K562 (cell line): ENCODE measurements around the gene OCIAD1. TPM values are rescaled to one million over a fixed set of nuclear protein-coding genes. Genes with fewer than 3 reads are reported as not detected.

Experiments
- CXXC5 ChIP-seq: fragments of 250-450 bp; sonication (Bioruptor Pico); IDR thresholded peaks from 2 replicates; pipeline ENCODE4 v1.8.0; 2022; ENCODE audit warnings: inconsistent platforms, mild to moderate bottlenecking, moderate library complexity
- DIDO1 ChIP-seq: fragments of 450-650 bp; IDR thresholded peaks from 2 replicates; pipeline ENCODE4 v1.6.1; 2016; ENCODE audit warnings: low read depth, missing biosample characterization, missing genetic modification characterization
- GABPB2 ChIP-seq: fragments of 250-450 bp; sonication (Bioruptor Pico); conservative IDR thresholded peaks from 2 replicates; pipeline ENCODE4 v1.5.1; 2021; ENCODE audit warnings: mild to moderate bottlenecking
- MAX ChIP-seq: sonication (generic); formaldehyde crosslinking; IDR thresholded peaks from 2 replicates; pipeline ENCODE4 v1.9.0; 2022; ENCODE audit warnings: mild to moderate bottlenecking, missing genetic modification reagents
- MTA2 ChIP-seq: fragments of 450-650 bp; IDR thresholded peaks from 2 replicates; pipeline ENCODE4 v1.6.1; 2016; ENCODE audit warnings: low read depth
- MTA3 ChIP-seq: fragments of 450-650 bp; formaldehyde crosslinking; IDR thresholded peaks from 2 replicates; pipeline ENCODE4 v1.6.1; 2017; ENCODE audit warnings: mild to moderate bottlenecking, borderline replicate concordance
- POLR2AphosphoS2 ChIP-seq: IDR thresholded peaks from 2 replicates; pipeline ENCODE4 v1.6.1; 2012; ENCODE audit warnings: low read length, improper control_type of control experiment
- RBM17 ChIP-seq: fragments of 200-400 bp; formaldehyde crosslinking; IDR thresholded peaks from 2 replicates; pipeline ENCODE4 v1.6.1; 2017; ENCODE audit warnings: low read depth, mild to moderate bottlenecking, low read length, borderline replicate concordance
- REST ChIP-seq, 2 experiments: fragments of 450-650 bp; formaldehyde crosslinking in 1 of 2; IDR thresholded peaks; 2 replicates each; pipeline versions ENCODE4 v1.4.0 to v1.6.1; 2014 to 2020; ENCODE audit warnings: mild to moderate bottlenecking in 2 of 2, borderline replicate concordance in 1 of 2, low read depth in 1 of 2
- SMARCC2 ChIP-seq: fragments of 450-650 bp; IDR thresholded peaks from 2 replicates; pipeline ENCODE4 v1.6.1; 2017; ENCODE audit warnings: antibody characterized with exemption, moderate library complexity, mild to moderate bottlenecking, low read depth
- SREBF2 ChIP-seq: sonication (generic); formaldehyde crosslinking; IDR thresholded peaks from 2 replicates; pipeline ENCODE4 v1.4.0; 2020; ENCODE audit warnings: mild to moderate bottlenecking, missing genetic modification reagents
- THAP12 ChIP-seq: fragments of 250-450 bp; sonication (Bioruptor Pico); IDR thresholded peaks from 2 replicates; pipeline ENCODE4 v1.9.0; 2021; ENCODE audit warnings: mild to moderate bottlenecking, inconsistent platforms
- ZBTB5 ChIP-seq: fragments of 450-650 bp; IDR thresholded peaks from 2 replicates; pipeline ENCODE4 v1.6.1; 2017; ENCODE audit warnings: antibody characterized with exemption
- ZNF146 ChIP-seq: IDR thresholded peaks from one replicate; pipeline ENCODE4 v1.6.1; 2018; ENCODE audit warnings: missing compliant biosample characterization; ENCODE audit not compliant: unreplicated experiment
- ZSCAN32 ChIP-seq: fragments of 450-650 bp; formaldehyde crosslinking; IDR thresholded peaks from 2 replicates; pipeline ENCODE4 v1.4.0; 2020; ENCODE audit warnings: mild to moderate bottlenecking, moderate library complexity
- polyA plus RNA-seq, 8 experiments: library from polyadenylated mRNA; depleted of rRNA in 4 of 8; stranded (reverse) in 5 of 8; unstranded in 3 of 8; fragments of >200 nt; fragmentation: Nextera tagmentation in 2 of 8; fragmentation: Illumina TruSeq in 1 of 8; extraction: Ambion mirVana in 2 of 8; extraction: Trizol in 1 of 8; gene quantifications; 2 replicates each; pipeline versions ENCODE4 v1.2.1 to v1.2.3, GENCODE V29; 2011 to 2014; ENCODE audit warnings: inconsistent platforms in 1 of 8, missing spikeins in 1 of 8
- total RNA-seq, 7 experiments: library from RNA; depleted of rRNA in 6 of 7; stranded (reverse); fragments of >200 nt in 6 of 7; fragmentation: Illumina TruSeq in 2 of 7; extraction: Trizol in 2 of 7; gene quantifications; 2 replicates each; pipeline versions ENCODE4 v1.2.1 to v1.2.3, GENCODE V29; 2011 to 2021; ENCODE audit warnings: low replicate concordance in 1 of 7

Gene OCIAD1
- total and polyA plus RNA-seq, 9 of the 15 experiments (the other 6 are each of a cell fraction or from before 2014, with no cell fraction given), result 99.0 to 358 (median 196) TPM

- TF ChIP-seq THAP12 (CRISPR knock-in tag) (no peak), SMARCC2 (peak; percentile 79), ZNF146 (CRISPR knock-in tag) (no peak), MAX (CRISPR knock-in tag) (no peak), ZBTB5 (no peak), GABPB2 (no peak), MTA3 (no peak), SREBF2 (CRISPR knock-in tag) (no peak), ZSCAN32 (CRISPR knock-in tag) (peak; percentile 69; the same call in 1 of the 2 replicates), MTA2 (peak; percentile 84), CXXC5 (CRISPR knock-in tag) (no peak), RBM17 (no peak), DIDO1 (no peak; the same call in 1 of the 2 replicates), REST (IDR thresholded peaks at IDR 0.05; ENCODE audit: borderline replicate concordance) (peak; percentile 29; the same call in 1 of the 2 replicates), REST (CRISPR knock-in tag; IDR thresholded peaks at IDR 0.05; ENCODE audit: low read depth) (no peak), POLR2AphosphoS2 (no peak)
Measured at GRCh38 chr4:48853604-48854394, 22.9 kb downstream of the OCIAD1 start (continued).
